NCI-H2171 treated with DMSO at 0.1 percent for 48 hours (cell line): ENCODE measurements around the gene MYRIP.
"Not testable (repeated sequence)": the region's sequence is repeated elsewhere in the genome, so short reads cannot be mapped to it uniquely, and the experiment has no call there.

ENCODE experiments used
- DNase-seq: peaks from one replicate; lab custom pipeline; 2025; lab: John Stamatoyannopoulos, UW

The MYRIP gene

DNA sequence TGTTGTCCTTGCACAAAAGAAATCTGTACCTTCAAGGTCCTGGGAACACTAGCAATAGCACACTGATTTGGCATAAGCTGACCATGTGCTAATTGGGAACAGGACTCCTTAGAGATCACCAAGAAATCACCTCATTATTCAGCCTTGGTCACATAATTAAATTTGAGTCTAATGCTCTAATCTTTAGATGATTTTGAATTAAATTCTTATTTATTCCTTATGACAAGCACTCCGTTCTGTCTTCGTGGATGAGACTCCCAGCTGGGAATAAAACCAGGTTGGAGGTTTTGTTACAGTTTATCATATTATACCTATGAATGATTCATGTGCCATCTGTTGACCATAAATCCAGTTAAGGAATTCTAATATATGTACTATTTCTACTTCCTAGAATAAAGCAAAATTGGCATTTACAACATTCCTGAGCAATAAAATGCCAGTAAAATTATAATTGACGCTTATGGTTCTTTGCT lies 162.2 kb downstream of the MYRIP start:
- DNase-seq = peak; percentile 15

DNA sequence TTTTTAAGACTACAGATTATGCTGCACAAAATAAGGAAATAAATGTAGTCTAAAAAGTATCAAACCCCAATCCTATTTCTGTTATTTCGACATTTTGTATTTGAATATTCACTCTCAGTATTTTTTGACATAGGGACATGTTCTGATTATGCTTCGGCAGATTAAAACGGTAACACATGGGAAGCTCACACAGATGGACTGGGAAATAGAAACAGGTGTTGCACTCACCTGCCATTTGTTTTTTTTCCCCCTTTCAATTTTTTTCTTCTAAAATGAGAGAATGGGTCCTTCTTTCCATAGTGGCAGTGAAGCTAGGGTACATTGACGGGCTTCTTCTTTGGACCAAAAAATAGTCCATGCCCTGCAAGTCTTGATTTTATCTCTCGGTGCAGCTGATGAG lies 163.1 kb downstream of the MYRIP start:
- peak; percentile 72 for DNase-seq

DNA sequence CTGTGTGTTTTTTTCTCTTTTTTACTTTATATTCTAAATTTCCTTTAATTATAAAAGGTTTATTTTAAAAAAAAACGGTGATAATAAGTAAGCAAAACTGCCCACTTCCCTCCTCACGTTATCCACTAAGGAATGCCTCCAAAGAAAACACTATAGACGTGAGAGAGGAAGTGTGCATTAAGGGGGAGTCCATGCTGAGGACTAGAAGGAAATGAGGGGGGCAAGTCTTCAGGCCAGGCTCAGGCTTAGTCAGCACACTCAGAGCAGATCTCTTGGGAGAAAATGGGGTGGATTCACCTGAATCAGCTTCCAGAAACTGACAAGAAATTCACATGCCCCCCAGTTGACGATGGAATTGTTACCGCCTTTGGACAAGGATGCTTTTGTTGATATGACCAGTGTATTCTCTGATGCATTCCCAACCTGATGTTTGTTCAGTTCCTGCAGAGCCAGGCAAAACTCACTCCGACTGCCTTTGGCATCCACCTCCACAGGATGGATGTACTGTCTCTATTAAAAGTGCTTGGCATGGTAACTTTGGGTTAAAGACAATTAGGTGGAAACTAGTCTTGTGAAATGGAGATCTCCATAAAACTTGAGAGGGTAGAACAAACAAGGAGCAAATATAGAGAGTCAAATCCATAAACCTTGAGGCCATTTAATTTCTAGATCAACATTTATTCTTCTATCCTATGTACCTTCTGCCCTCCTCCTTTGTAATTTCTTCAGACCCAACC lies 167.8 kb downstream of the MYRIP start:
- no peak for DNase-seq

DNA sequence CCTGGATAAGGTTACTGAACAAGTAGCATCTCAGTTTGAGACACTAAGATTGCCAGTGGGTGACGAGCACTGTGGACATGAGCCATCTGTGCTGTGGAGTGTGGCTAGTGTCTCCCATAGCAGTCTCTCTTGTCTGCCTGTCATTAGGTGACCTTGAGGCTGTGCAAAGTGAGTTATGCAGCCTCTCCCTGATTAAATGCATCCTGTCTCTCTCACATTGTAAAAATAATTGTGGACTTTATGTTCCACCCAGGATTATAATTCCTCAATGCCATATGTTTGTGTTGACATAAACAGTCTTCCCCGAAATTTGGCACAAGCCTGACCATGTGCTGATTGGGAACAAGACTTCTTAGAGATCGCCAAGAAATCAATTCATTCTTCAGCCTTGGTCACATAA lies 168.9 kb downstream of the MYRIP start:
- DNase-seq = no peak

DNA sequence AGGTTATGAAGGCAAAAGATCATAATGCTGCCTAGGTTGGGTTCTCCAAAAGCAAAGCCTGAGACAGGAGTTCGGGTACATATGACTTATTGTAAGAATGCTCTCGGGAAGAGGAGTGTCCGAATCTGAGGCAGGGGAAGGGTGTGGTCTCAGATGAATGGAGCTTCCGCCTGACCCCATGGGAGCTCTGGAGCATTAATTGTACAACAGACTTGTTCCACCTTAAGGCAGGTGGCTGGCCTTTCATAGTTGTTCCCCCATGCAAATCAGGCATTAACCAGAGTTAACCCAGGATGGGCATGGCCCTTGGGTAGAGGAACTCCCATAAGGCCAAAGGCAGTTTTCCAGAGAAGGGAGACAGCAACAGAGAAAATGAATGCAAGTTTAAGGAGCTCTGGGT lies 170.6 kb downstream of the MYRIP start:
- no peak for DNase-seq

DNA sequence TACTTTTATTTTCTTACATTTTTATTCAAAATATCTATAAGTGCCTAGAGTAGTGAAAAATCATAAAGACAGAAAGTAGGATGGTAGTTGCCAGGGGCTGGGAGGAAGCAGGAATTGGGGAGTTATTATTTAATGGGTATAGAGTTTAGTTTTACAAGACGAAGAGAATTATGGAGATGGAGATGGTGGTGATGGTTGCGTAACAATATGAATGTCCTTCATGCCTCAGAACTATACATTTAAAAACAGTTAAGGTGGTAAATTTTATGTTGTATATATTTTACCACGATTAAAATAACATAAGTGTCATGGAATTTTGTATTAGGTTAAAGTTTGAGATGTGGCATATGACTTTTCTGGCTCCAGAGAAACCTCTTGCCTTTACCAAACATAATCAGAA lies 171.4 kb downstream of the MYRIP start:
- no peak for DNase-seq

DNA sequence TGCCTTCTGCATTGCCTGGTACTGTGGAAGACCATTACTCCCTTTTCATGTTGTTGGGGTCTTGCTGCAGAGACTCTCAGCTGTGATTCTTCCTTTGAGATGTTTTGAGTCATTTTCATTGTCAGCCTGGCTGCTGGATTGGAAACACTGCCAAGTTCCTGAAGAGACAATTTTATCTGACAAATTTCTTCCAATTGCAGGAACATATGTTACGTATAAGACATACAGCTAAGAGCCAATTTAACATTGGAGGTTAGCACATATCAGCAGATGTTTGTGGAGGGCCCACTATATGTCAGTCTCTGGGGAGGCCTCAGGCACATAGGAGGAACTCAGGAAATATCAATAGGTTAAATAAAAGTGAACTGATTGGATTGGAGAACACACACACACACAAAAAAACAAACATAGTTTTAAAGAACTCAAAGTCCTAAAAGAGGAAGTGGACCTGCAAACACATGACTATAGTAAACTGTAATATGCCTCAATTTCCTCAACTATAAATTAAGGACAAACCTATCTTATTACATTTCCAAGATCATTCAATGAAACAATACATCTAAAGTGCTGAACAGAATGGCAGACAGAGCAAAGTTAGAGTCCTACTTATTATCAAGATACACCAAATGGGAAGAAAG lies 172.3 kb downstream of the MYRIP start:
- peak; percentile 12 for DNase-seq

DNA sequence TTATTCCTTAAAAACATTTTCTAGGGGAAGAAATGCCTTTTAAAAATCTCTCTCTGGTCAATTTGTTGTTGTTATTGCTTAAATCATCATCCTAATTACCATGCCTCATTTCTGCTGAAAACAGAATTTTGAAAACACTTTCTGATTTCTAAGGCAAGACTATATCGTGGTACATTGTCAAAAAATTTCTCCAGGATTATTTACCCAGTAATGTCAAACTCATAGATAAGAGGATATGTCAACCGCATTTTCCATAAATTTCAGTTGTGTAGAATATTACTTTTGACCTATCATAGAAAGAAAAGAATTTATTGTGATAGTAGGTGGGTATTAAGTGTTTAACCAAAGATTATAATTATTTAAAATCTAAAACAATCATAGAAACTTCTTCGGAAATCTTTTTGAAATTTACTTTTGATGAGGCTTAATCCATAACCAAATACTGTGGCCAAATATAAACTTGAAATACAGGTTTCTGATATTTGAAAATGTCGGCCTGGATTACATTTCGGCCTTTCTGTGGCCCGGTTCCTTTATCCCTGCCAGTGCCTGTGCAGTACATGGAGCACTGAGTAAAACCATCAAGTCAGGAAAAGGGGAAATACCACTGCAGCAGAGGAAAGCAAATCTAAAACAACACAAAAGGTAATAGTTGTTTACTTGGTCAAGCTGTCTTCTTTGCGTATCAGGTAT lies 173.4 kb downstream of the MYRIP start:
- no peak for DNase-seq

DNA sequence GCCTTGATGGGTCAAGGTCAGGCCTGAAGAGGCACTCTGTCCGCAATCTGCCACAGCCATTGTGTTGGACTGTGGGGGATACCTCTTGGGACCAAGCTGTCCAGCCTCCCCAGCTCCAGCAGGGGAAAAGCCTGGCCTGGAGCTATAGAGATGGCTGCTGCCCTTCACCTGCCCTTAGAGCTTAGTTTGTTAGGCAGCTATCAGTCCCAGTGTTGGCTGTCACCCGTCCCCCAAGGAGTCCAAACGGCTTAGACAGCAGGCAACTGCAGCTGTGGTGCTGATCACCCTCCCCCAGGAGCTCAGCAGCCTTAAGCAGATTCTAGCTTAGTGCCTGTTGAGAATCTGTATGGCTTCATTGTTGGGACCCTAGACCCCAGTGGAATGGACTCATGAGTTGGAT lies 180.3 kb downstream of the MYRIP start:
- no peak for DNase-seq

DNA sequence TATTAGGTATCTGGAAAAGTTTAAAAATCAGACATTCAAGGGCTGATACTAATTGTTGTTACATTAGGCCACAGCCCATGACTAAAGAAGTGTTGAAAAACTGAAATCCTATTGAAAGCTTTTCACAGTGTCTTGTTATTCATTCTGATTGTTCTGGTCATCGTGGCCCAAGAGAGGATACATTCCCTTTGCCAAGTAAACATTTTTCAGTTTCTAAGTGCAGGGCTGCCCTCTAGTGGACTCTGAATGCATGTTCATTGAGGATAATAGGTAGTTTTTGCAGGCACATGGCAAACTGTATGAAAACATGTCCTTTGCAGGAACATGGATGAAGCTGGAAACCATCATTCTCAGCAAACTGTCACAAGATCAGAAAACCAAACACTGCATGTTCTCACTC lies 181.1 kb downstream of the MYRIP start:
- peak; percentile 4 for DNase-seq

DNA sequence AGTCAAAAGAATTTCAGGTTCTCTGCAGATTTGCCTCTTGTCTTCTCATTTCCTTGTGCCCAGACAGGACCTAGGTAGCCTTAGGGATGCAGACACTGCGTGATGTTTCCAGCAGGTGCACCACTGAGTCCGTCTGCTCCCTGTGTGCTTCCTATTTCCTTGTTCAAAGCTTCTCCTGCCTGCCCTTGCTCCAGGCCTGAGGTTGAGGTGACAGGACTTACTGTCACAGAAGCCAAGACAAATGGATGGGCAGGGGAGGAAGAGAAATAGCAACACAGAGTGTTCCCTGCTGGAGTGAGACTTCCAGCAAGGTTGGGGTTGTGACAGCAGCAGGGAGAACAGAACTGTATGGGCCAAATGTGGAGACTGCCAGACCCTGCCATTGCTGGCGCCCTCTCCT lies 199.4 kb downstream of the MYRIP start:
- no peak for DNase-seq

DNA sequence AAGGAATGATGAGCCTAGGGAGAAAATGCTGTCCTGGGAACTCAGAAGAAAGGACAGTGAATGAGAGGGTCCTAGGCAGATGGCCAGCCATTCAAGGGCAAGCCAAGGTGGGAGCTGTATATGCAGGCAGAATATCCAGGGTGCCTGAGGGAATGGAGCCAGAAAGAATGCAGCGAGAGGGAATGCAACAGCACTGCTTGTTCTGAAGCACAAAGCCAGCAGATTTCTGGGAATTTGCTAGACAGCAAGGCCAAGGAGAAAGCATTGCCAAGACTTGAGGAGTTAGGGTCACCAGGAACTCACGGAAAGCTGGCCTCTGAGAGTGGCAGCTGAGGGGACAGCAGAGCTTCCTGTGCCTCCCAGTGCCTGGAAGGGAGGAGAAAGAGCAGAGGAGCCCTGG lies 200.6 kb downstream of the MYRIP start:
- no peak for DNase-seq

DNA sequence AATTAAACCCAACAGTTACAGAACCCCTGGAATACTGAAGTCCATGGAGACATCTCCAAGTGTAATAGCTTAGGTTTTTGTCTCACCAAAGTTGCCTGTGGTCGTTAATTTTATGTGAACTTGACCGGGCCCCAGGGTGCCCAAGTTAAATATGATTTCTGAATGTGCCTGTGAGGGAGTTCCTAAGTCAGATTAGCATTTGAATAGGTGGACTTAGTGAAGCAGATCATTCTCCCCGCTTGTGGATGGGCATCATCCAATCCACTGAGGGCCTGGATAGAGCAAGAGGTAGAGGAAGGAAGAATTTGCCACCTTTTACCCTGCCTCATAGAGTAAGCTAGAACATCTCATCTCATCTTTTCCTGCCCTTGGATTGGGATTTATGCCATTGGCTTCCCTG lies 203.0 kb downstream of the MYRIP start:
- no peak for DNase-seq

DNA sequence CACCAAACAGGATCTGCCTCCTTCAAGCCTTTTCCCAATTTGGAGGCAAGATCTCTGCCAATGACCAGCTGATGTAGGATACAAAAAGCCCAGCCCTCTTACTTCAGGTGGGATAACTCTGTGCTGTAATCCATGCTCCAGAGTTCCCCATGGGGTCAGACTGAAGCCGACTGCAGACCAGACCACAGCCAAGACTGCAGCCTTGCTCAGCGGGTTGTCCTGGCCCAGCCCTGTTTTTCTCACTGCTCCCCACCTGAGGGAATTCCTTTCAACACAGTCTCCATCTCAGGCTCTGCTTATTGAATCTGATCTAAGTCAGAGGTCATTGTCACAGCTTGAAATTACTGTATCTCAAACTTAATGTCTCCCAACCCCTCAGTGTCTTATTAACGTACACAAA lies 207.0 kb downstream of the MYRIP start:
- DNase-seq = no peak

DNA sequence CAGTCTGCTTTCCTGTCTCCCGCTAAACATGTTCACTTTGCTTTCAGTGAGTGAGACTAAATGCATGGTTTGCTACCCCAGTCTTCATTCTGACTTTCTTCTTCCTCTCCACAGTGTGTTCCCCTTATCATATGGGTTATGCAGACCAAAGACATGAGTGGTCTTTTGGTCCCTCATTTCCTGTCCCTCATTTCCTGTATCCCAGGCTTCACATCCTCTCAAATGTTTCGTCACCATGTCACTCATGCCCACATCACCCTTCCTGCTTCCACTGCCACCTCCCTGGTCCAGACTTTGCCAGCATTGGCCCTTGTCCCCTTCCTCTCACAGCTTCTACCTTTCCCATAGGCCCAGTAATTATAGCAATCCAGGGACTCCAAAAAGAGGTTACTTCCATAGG lies 209.0 kb downstream of the MYRIP start:
- no peak for DNase-seq

DNA sequence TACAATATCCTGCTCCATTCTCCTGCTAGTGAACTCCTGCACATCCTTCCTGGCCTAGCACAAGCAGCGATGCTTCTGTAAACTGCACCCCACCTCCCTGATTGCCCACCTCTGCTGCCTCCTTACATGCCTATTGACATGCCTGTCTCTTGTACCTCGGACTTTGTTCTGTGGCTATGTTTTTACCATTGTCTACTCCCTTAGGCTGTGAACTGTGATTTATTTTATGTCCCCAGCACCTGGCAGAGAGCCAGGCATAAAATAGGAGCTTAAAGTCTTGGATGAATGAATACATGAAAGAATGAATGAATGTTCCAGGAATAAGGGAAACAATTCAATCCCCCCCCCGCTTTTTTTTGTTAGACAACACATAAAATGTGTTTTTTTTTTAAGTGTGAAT lies 210.0 kb downstream of the MYRIP start:
- DNase-seq = no peak

DNA sequence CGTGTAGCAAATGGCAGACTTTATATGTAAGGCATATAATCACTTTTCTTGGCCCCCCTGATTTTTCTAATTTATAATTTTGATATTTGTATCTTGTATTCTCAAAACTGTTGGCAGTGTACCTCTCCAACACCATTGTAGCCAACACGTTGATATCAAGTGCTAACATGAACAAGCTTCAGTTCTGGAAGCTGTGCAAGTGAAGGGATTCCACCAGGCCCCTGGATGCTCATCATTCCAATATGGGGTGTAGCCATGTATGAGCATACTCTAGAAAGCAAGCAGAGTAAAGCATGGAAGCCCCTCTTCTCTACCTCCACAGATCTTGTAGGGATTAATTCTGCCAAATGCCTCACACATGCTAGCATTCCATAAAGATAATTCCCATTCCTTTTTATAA lies 211.3 kb downstream of the MYRIP start:
- no peak for DNase-seq

DNA sequence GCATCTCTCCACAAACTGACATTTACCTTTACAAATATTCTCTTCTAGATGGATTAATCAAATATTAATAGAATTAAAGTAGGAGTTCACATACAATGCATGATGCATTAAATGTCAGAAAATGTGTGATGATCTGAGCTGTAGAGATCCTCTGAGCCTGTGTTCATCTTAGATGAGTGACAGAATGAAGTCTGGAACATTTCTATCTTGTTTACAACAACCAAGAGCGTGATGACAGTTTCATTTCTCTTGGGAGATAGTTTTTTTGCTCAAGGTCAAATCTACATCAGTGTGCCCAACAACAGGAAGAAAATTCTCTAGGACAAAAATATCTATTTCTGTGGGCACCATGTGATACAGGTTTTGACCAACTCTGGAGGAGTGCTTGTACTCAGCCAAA lies 211.9 kb downstream of the MYRIP start:
- DNase-seq = no peak

DNA sequence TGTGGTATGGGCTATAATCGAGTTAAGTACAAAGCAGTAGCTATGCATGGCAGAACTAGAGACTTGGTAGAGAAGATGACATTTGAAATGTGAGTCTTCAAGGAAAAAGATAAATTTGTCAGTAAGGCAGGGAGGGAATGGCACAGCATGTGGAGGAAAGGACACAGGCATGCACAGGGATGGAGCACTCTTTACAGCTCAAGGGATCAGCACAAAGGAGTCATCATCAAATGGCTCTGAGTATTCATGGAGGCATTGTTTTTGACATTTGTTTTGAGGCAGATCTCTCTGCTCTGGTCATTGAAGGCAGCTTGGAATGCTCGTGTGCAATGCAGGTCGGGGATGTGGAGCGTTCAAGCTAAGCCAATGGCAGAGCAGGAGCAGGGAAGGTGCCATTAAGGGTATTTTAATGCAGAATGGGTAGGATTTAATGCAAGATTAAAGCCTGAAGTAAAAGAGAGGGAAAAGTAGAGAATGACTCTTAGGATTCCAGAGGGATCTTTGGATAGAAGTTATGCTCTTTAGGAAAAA lies 213.0 kb downstream of the MYRIP start:
- no peak for DNase-seq

DNA sequence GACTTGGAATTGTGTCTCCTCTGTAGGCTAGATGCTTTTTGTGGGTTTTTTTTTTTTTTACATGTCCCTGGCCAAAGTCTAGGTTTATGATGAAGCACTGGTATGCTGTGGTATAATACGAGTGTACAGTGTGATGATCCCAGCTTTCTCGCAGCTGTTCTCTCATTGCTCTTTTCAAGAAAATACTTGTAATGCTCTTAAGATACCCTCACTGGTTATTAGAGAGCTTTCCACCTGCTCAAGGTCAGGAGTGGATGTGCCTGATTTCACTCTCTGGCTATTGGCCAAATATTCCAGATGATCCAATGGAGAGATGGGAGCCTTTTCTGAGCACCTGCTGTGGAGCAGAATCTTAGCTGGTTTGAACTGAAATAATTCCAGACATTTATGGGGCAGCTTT lies 215.1 kb downstream of the MYRIP start:
- DNase-seq = peak; percentile 13

DNA sequence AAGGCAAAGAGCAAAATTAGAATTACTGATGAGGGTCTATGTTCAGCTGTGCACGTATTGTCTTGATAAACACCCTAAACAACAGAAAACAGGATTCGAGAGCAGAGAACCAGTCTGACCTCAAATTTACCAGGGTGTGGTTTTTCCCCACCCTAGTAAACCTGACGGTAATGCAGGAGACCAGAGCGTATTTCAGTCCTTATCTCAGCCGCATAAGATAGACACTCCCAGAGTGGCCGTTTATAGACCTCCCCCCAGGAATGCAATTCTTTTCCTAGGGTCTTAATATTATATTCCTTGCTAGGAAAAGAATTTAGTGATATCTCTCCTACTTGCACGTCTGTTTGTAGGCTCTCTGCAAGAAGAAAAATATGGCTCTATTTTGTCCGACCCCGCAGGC lies 216.5 kb downstream of the MYRIP start:
- DNase-seq = not testable (repeated sequence)

DNA sequence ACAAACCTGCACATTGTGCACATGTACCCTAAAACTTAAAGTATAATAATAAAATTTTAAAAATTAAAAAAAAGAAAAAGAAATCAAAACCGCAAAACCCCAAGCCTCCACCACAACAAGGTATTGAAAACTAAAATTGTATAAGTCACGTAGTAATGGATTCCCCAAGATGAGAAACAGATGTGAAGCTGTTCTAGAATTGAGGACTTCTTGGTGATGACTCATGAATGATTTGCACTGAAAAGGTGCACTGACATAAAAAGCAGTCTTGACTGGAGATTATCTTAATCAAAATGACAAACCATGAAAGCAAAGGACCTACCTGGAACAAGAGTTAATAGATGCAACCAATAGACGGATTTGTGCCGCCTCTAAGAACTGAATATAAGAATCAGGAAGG lies 225.8 kb downstream of the MYRIP start:
- DNase-seq = no peak

DNA sequence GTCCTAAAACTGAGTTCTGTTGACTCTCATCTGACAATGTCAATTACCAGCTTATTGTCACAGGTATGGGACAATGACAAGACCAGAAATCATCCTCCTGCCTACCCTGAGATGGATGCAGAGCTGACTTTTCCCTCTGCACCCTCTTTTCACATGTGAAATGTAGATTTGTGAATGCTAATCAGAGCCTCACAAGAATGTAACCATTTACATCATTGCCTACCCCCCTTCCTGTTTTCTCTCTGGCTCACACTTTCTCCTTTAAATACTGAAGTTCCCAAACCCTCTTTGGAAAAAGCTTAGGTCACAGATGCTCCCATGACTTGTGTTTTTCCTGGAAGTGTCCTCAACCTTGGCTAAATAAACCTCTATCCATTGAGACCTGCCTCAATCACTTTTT lies 228.2 kb downstream of the MYRIP start:
- no peak for DNase-seq
